Panc1 (cell line): ENCODE measurements around the gene CFAP69.
A peak's percentile ranks its signal among the peaks of the same experiment; 100 is the strongest.

Source experiments
- CTCF ChIP-seq: fragments of 450-650 bp; IDR thresholded peaks from 2 replicates; pipeline ENCODE4 v1.5.1; 2017; ENCODE audit warnings: mild to moderate bottlenecking
- POLR2AphosphoS5 ChIP-seq: IDR thresholded peaks from 2 replicates; pipeline ENCODE4 v1.6.1; 2012; ENCODE audit warnings: mild to moderate bottlenecking, low read depth, low read length, moderate library complexity
- TF ChIP-seq, protein P1 (sequence below), 2 experiments: IDR thresholded peaks; 2 replicates each; pipeline ENCODE4 v1.6.1; 2011 to 2012; ENCODE audit warnings: low read depth in 2 of 2, control low read depth in 1 of 2, low read length in 1 of 2, mild to moderate bottlenecking in 1 of 2, moderate library complexity in 1 of 2; ENCODE audit not compliant: insufficient read depth in 1 of 2

DNA sequence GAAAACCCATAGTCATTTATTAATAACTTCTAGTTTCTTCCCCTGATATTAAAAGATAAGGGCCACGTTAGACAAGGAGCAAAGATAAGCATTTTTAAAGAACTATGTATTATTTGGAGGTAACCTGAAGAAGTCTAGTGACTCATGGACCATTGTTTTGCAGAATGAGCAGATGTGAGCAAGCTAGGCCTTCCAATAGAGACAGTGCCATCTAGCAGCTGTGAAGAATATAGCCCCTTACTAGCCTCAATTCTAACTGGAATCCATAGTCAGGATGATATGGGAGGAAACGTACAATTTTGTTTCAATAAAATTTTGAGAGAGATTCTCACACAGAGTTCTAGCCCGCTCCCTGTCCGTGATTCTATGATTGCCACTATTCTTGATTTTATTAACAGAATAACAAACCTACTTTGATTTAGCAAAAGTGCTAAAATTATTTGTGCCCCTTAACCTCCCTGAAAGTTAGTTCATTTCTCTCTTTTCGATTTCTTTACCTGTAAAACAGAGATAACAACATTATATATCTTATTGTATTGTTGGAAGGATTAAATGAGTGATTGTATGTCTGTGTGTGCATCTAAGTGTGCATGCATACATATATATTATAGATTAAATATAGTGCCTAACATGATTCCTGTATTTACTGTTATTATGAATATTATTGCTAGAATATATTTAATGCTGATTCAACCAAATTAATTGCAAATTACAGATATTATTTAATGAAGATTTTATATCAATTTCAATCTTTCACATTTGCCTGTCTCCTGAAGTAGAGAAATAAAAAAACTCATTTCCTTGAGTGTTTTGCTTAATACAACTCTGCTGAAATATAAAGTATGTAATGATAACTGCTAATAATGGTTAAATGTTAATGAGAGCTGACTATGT lies 53.4 kb downstream of the CFAP69 start:
- TF ChIP-seq CTCF (peak; percentile 66), POLR2AphosphoS5 (no peak)
- TF ChIP-seq, protein P1, sequence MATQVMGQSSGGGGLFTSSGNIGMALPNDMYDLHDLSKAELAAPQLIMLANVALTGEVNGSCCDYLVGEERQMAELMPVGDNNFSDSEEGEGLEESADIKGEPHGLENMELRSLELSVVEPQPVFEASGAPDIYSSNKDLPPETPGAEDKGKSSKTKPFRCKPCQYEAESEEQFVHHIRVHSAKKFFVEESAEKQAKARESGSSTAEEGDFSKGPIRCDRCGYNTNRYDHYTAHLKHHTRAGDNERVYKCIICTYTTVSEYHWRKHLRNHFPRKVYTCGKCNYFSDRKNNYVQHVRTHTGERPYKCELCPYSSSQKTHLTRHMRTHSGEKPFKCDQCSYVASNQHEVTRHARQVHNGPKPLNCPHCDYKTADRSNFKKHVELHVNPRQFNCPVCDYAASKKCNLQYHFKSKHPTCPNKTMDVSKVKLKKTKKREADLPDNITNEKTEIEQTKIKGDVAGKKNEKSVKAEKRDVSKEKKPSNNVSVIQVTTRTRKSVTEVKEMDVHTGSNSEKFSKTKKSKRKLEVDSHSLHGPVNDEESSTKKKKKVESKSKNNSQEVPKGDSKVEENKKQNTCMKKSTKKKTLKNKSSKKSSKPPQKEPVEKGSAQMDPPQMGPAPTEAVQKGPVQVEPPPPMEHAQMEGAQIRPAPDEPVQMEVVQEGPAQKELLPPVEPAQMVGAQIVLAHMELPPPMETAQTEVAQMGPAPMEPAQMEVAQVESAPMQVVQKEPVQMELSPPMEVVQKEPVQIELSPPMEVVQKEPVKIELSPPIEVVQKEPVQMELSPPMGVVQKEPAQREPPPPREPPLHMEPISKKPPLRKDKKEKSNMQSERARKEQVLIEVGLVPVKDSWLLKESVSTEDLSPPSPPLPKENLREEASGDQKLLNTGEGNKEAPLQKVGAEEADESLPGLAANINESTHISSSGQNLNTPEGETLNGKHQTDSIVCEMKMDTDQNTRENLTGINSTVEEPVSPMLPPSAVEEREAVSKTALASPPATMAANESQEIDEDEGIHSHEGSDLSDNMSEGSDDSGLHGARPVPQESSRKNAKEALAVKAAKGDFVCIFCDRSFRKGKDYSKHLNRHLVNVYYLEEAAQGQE (IDR thresholded peaks at IDR 0.05; ENCODE audit: insufficient read depth in 1 of 2, low read depth in 2 of 2, low read length in 1 of 2), result no peak
